ENCODE data around the gene CCNDBP1.

The CCNDBP1 gene

DNA sequence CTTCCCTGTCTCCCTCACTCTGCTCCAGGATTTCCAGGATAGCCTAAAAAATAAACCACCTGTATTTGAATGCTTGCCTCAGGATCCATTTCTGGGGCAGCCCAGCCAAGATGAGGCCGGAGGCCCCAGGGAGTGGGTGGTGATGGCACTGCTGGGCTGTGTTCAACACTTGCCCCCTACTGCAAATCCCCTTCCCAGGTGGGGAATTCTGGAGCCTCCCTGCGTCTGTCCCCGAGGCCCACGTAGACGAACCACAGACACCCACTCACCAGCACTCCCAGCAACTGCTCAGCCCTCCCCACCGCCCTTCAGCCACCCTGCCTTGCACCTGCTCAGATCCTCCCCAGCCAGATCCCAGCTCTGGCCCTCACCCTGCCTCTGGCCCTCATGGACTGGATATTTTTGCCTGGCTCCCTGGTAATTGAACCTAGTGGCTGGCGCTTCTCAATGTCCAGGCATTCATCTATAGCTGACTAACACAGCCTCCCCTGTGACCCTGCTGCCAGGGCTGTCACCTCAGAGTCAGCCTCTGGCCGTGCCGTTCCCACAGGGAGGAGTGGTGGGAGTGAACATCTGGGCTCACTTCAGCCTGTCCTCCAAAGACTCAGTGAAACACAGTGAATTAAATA lies 52.8 kb downstream of the CCNDBP1 start:
- TF ChIP-seq, protein P1, sequence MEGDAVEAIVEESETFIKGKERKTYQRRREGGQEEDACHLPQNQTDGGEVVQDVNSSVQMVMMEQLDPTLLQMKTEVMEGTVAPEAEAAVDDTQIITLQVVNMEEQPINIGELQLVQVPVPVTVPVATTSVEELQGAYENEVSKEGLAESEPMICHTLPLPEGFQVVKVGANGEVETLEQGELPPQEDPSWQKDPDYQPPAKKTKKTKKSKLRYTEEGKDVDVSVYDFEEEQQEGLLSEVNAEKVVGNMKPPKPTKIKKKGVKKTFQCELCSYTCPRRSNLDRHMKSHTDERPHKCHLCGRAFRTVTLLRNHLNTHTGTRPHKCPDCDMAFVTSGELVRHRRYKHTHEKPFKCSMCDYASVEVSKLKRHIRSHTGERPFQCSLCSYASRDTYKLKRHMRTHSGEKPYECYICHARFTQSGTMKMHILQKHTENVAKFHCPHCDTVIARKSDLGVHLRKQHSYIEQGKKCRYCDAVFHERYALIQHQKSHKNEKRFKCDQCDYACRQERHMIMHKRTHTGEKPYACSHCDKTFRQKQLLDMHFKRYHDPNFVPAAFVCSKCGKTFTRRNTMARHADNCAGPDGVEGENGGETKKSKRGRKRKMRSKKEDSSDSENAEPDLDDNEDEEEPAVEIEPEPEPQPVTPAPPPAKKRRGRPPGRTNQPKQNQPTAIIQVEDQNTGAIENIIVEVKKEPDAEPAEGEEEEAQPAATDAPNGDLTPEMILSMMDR (IDR thresholded peaks at IDR 0.05; ENCODE audit: insufficient read depth, low read length, poor library complexity, severe bottlenecking), result no peak
- no peaks in the 10 kb centered on the region; the same call in 1 of the 2 replicates for H3K27me3 ChIP-seq (replicated peaks; ENCODE audit: control insufficient read depth, insufficient read depth, low read length)

DNA sequence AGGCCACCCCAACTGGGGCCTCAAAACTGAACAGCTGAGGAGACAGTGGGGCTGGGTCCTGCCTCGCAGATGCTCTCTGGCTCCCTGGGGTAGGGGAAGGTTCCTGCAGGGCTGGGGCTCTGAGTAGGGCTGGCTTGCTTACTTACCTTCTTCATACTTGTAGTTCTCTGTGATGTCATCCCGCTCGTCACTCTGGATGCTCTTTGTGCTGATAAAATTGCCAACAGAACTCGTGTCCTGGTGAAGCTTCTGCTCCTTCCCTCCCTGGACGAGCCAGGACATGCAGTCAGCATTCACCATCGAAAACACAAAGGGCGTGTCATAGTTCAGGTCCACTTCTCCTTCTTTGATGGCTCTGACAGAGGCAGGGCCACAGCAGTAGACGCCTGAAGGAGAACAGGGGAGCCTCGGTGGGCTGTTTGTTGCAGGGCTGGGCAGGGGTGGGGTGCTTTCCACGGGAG lies 53.5 kb downstream of the CCNDBP1 start:
- no peaks in the 10 kb centered on the region; the same call in 1 of the 2 replicates for H3K36me3 ChIP-seq (ENCODE audit: control insufficient read depth, insufficient read depth, low read length)
- no peak for DNase-seq (ENCODE audit: extremely low read depth, insufficient read length)
- H3K4me3 ChIP-seq (replicated peaks; ENCODE audit: low read depth, low read length), result no peak overlapping the region
- no peaks in the 10 kb centered on the region; the same call in 1 of the 2 replicates for H3K27me3 ChIP-seq (replicated peaks; ENCODE audit: control insufficient read depth, insufficient read depth, low read length)
- TF ChIP-seq, protein P1 (IDR thresholded peaks at IDR 0.05; ENCODE audit: insufficient read depth, low read length, poor library complexity, severe bottlenecking), result no peak

More for the DNA sequence above, 52.8 kb downstream of the CCNDBP1 start:
- no peaks in the 10 kb centered on the region; the same call in 1 of the 2 replicates for H3K36me3 ChIP-seq (ENCODE audit: control insufficient read depth, insufficient read depth, low read length)
- DNase-seq (ENCODE audit: extremely low read depth, insufficient read length), result no peak
- no peak overlapping the region for H3K4me3 ChIP-seq (replicated peaks; ENCODE audit: low read depth, low read length)

DNA sequence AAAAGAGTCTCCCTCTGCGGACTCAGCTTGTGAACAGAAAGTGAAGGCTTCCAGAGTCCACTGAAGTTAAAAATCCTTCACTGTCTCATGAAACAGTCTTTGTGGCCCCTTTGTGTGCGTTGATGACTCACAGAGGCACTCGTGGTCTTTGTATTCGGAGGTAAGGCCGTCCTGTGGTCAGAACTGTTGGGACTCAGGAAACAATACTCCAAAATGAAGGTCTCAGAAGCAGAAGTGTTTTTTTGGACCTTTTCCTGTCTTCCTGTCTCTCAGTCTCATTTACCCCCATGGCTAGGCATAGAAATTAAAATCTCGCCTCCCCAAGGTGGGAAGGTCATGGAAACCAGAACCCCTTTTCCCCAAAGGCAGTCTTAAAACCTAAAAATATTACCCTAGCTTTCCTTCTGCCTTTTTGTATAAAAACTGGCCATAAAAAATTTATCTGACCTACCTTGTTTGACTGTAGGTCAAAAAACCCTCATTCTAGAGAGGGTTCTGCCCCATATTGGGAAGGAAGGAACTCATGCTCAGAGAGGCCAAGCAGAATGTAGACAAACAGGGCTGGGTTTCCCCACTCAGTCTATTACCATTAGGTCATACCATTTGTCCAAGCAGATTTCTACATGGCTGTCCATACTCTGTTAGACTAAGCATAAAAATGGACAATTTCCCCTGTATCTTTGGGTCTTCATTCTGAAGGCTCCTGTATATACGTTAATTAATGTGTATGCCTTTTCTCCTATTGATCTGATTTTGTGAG lies 54.7 kb downstream of the CCNDBP1 start:
- no peak for DNase-seq (ENCODE audit: extremely low read depth, insufficient read length)
- Histone ChIP-seq H3K4me3 (replicated peaks; ENCODE audit: low read depth, low read length) (no peak overlapping the region), H3K36me3 (ENCODE audit: control insufficient read depth, insufficient read depth, low read length) (no peaks in the 10 kb centered on the region; the same call in 1 of the 2 replicates), H3K27me3 (replicated peaks; ENCODE audit: control insufficient read depth, insufficient read depth, low read length) (no peaks in the 10 kb centered on the region; the same call in 1 of the 2 replicates)
- TF ChIP-seq, protein P1 (IDR thresholded peaks at IDR 0.05; ENCODE audit: insufficient read depth, low read length, poor library complexity, severe bottlenecking), result no peak

DNA sequence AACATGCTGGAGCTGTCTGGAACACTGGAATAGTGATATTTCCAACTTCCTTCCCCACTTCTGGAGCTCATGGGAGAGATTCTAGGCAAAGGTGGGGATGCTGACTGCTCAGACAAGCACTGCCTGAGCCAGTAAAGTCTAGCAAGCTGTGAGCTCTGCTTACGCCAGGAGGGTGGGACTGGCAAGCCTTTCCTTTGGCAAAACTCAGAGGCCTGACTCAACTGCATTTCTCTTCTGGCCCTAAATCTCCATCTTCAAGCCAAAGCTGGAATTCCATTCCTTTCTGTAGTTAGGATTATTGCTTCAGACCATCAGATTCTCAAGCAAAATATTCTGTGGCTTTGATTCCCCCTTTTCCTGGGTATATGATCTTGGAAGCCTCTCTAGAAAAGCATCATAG lies 55.9 kb downstream of the CCNDBP1 start:
- Histone ChIP-seq H3K36me3 (ENCODE audit: control insufficient read depth, insufficient read depth, low read length) (no peaks in the 10 kb centered on the region), H3K27me3 (replicated peaks; ENCODE audit: control insufficient read depth, insufficient read depth, low read length) (no peaks in the 10 kb centered on the region), H3K4me3 (replicated peaks; ENCODE audit: low read depth, low read length) (no peak overlapping the region)
- DNase-seq (ENCODE audit: extremely low read depth, insufficient read length), result no peak
- TF ChIP-seq, protein P1 (IDR thresholded peaks at IDR 0.05; ENCODE audit: insufficient read depth, low read length, poor library complexity, severe bottlenecking), result no peak

DNA sequence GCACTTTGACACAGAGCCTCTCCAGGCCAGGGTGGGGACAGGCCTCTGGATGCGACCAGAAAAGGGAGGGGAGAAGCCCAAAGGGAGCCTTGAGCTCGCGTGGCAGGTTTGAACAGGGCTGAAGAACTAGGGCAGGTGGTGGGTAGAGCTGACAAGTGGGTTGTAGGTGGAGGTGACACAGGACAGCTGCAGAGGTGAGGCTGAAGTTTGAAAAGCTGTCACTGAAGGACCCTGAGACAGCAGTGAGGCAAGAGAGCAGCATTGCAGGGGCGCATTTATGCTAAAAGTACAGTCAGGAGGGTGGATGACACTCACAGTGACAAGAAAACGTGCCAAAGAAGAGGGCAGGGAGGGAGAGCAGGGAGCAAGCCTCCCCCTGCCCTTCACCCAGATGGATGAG lies 57.4 kb downstream of the CCNDBP1 start:
- DNase-seq (ENCODE audit: extremely low read depth, insufficient read length), result no peak
- TF ChIP-seq, protein P1 (IDR thresholded peaks at IDR 0.05; ENCODE audit: insufficient read depth, low read length, poor library complexity, severe bottlenecking), result no peak
- Histone ChIP-seq H3K36me3 (ENCODE audit: control insufficient read depth, insufficient read depth, low read length) (no peaks in the 10 kb centered on the region), H3K27me3 (replicated peaks; ENCODE audit: control insufficient read depth, insufficient read depth, low read length) (no peaks in the 10 kb centered on the region), H3K4me3 (replicated peaks; ENCODE audit: low read depth, low read length) (no peak overlapping the region)
